Panc1 (cell line): ENCODE data around the gene PTPRE. TPM values are rescaled to one million over a fixed set of nuclear protein-coding genes. Genes with fewer than 3 reads are reported as not detected.

Experiments used
- ATAC-seq: fragments of 200-7000 bp; cut with Tn5 transposase; 2 replicates; pipeline ENCODE4 v1.9.1; 2020; ENCODE audit warnings: mild to moderate bottlenecking, moderate library complexity
- BruUV-seq: library from RNA; stranded (reverse); fragments of 400-500 nt; replicated peaks from 2 replicates; lab custom pipeline; 2021; lab: Mats Ljungman, UMichigan
- CTCF ChIA-PET: fragments of 300-600 bp; sonication (Branson Sonifier 250); formaldehyde crosslinking; loops from one replicate; lab custom pipeline; 2022; ENCODE audit warnings: antibody characterized with exemption; lab: Charles Lee
- POLR2A ChIA-PET: fragments of 300-600 bp; sonication (Branson Sonifier 250); formaldehyde crosslinking; loops from one replicate; lab custom pipeline; 2022; ENCODE audit warnings: antibody characterized with exemption; lab: Charles Lee
- DNase-seq: peaks from one replicate; pipeline ENCODE4 v3.0.0-alpha.2; 2010; ENCODE audit warnings: low read depth, low spot score
- H3K27ac ChIP-seq: 2 replicates; pipeline ENCODE4 v1.5.1; 2011; ENCODE audit warnings: mild to moderate bottlenecking, low read length, inconsistent platforms
- H3K27me3 ChIP-seq: fragments of 200-500 bp; sonication (Bioruptor generic); 2 replicates; pipeline ENCODE4 v1.6.0; 2014; ENCODE audit warnings: low read length, inconsistent platforms; ENCODE audit not compliant: control insufficient read depth, insufficient read depth
- H3K36me3 ChIP-seq: fragments of 200-500 bp; sonication (Bioruptor generic); 2 replicates; pipeline ENCODE4 v1.5.1; 2014; ENCODE audit warnings: inconsistent platforms, mild to moderate bottlenecking, low read length, moderate library complexity; ENCODE audit not compliant: control insufficient read depth, insufficient read depth
- H3K4me1 ChIP-seq: 2 replicates; pipeline ENCODE4 v1.5.1; 2011; ENCODE audit warnings: inconsistent platforms, mild to moderate bottlenecking, low read length, moderate library complexity; ENCODE audit not compliant: control insufficient read depth, insufficient read depth
- H3K4me3 ChIP-seq, 2 experiments: 2 replicates each; pipeline ENCODE4 v1.5.1; 2011 to 2012; ENCODE audit warnings: low read depth in 2 of 2, low read length in 2 of 2, mild to moderate bottlenecking in 2 of 2, inconsistent platforms in 1 of 2, moderate library complexity in 1 of 2
- H3K9me3 ChIP-seq: fragments of 200-500 bp; sonication (Bioruptor generic); 2 replicates; pipeline ENCODE4 v1.5.1; 2014; ENCODE audit warnings: low read depth, mild to moderate bottlenecking, inconsistent platforms, low read length, moderate library complexity; ENCODE audit not compliant: control insufficient read depth, insufficient read depth
- POLR2AphosphoS5 ChIP-seq: IDR thresholded peaks from 2 replicates; pipeline ENCODE4 v1.6.1; 2012; ENCODE audit warnings: mild to moderate bottlenecking, low read depth, low read length, moderate library complexity
- SIN3A ChIP-seq: IDR thresholded peaks from 2 replicates; pipeline ENCODE4 v1.6.1; 2012; ENCODE audit warnings: low read depth, mild to moderate bottlenecking, low read length, moderate library complexity, borderline replicate concordance; ENCODE audit not compliant: insufficient read depth
- TCF7L2 ChIP-seq: IDR thresholded peaks from 2 replicates; pipeline ENCODE4 v1.6.1; 2011; ENCODE audit warnings: mild to moderate bottlenecking, low read depth, low read length, inconsistent platforms
- in situ Hi-C: cut with HindIII; loops from 2 replicates; pipeline ENCODE4 v1.10.0; 2016; ENCODE audit warnings: low sequenced_read_pairs, low pct_unique_long_range_greater_than_20kb
- intact Hi-C: fragments of 100-400 bp; cut with micrococcal nuclease; formaldehyde crosslinking; loops from one replicate; pipeline ENCODE4 v1.10.0; 2022; ENCODE audit not compliant: unreplicated experiment
- total RNA-seq: library from RNA; stranded (reverse); gene quantifications from one replicate; pipeline ENCODE4 v1.2.1, GENCODE V29; 2021; ENCODE audit not compliant: unreplicated experiment
- TF ChIP-seq, protein P1 (sequence below), 2 experiments: IDR thresholded peaks; 2 replicates each; pipeline ENCODE4 v1.6.1; 2011 to 2012; ENCODE audit warnings: low read depth in 2 of 2, control low read depth in 1 of 2, low read length in 1 of 2, mild to moderate bottlenecking in 1 of 2, moderate library complexity in 1 of 2; ENCODE audit not compliant: insufficient read depth in 1 of 2
- TF ChIP-seq, protein P2 (sequence below): fragments of 450-650 bp; IDR thresholded peaks from 2 replicates; pipeline ENCODE4 v1.5.1; 2017; ENCODE audit warnings: mild to moderate bottlenecking

PTPRE gene
- total RNA-seq, 1 experiment from 2014 or later, result 0.44 TPM

DNA sequence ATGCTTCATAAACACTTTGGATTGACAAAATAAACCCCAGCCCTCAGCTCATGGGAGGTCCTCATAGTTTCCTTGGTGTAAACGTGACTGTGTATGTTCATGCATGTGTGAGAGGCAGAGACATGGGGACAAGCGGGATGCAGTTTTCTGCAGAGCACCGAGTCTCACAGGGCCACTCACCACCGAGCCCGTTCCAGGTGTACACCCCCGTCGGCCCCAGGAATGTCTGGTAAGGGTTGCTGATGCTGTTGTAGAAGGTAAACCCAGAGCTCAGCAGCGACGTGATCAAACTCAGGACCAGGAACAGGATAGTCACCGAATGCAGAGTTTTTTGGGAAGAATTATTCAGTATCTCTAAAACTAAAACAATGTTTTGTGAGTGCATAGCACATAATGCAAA lies 23.4 kb upstream of the PTPRE start:
- TF ChIP-seq TCF7L2 (no peak), SIN3A (no peak), POLR2AphosphoS5 (no peak)
- TF ChIP-seq, protein P1, sequence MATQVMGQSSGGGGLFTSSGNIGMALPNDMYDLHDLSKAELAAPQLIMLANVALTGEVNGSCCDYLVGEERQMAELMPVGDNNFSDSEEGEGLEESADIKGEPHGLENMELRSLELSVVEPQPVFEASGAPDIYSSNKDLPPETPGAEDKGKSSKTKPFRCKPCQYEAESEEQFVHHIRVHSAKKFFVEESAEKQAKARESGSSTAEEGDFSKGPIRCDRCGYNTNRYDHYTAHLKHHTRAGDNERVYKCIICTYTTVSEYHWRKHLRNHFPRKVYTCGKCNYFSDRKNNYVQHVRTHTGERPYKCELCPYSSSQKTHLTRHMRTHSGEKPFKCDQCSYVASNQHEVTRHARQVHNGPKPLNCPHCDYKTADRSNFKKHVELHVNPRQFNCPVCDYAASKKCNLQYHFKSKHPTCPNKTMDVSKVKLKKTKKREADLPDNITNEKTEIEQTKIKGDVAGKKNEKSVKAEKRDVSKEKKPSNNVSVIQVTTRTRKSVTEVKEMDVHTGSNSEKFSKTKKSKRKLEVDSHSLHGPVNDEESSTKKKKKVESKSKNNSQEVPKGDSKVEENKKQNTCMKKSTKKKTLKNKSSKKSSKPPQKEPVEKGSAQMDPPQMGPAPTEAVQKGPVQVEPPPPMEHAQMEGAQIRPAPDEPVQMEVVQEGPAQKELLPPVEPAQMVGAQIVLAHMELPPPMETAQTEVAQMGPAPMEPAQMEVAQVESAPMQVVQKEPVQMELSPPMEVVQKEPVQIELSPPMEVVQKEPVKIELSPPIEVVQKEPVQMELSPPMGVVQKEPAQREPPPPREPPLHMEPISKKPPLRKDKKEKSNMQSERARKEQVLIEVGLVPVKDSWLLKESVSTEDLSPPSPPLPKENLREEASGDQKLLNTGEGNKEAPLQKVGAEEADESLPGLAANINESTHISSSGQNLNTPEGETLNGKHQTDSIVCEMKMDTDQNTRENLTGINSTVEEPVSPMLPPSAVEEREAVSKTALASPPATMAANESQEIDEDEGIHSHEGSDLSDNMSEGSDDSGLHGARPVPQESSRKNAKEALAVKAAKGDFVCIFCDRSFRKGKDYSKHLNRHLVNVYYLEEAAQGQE (IDR thresholded peaks at IDR 0.05; ENCODE audit: insufficient read depth in 1 of 2, low read depth in 2 of 2, low read length in 1 of 2), result no peak
- TF ChIP-seq, protein P2, sequence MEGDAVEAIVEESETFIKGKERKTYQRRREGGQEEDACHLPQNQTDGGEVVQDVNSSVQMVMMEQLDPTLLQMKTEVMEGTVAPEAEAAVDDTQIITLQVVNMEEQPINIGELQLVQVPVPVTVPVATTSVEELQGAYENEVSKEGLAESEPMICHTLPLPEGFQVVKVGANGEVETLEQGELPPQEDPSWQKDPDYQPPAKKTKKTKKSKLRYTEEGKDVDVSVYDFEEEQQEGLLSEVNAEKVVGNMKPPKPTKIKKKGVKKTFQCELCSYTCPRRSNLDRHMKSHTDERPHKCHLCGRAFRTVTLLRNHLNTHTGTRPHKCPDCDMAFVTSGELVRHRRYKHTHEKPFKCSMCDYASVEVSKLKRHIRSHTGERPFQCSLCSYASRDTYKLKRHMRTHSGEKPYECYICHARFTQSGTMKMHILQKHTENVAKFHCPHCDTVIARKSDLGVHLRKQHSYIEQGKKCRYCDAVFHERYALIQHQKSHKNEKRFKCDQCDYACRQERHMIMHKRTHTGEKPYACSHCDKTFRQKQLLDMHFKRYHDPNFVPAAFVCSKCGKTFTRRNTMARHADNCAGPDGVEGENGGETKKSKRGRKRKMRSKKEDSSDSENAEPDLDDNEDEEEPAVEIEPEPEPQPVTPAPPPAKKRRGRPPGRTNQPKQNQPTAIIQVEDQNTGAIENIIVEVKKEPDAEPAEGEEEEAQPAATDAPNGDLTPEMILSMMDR, result no peak
- POLR2A ChIA-PET, result no interaction called here
- H3K9me3 ChIP-seq, result no peaks in the 10 kb centered on the region
- ATAC-seq (no peak), DNase-seq (no peak)
- CTCF ChIA-PET, result interaction anchor here (0.6 kb wide), 1 partner anchor 228 kb away, joined by 4 read pairs; no protein-coding TSS in a partner anchor
- no peaks in the 10 kb centered on the region for H3K36me3 ChIP-seq
- no peaks in the 10 kb centered on the region; the same call in 1 of the 2 replicates for H3K27me3 ChIP-seq
- no TSS peak for BruUV-seq
- H3K27ac ChIP-seq, result no peak overlapping the region
- in situ Hi-C loops (no loop called here), intact Hi-C loops (no loop called here)
- no peak overlapping the region for H3K4me3 ChIP-seq
- no peaks in the 10 kb centered on the region for H3K4me1 ChIP-seq

DNA sequence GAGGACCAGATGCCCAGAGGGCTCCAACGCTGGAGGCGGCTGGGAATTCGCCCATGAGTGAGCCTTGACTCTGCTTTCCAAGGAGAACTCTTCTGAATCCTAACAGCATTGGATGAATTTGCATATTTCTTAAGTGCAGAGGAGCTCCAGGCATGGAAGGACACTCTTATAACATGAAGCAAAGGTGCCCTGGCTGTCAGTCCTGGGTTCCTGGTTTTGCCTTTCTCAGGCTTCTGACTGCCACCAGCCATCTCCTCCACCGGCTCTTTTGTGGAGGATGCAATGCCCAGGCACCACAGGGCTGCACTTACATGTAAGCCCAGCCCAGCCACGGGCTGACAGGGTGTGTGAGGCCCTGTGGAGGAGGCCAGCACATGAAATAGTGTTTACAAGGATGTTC lies 22.4 kb upstream of the PTPRE start:
- DNase-seq (no peak), ATAC-seq (no peak)
- no peak overlapping the region for H3K27ac ChIP-seq
- no TSS peak for BruUV-seq
- in situ Hi-C loops, result no loop called here
- H3K4me1 ChIP-seq, result no peaks in the 10 kb centered on the region
- no peaks in the 10 kb centered on the region; the same call in 1 of the 2 replicates for H3K27me3 ChIP-seq
- POLR2A ChIA-PET, result no interaction called here
- no peak overlapping the region for H3K4me3 ChIP-seq
- H3K36me3 ChIP-seq, result no peaks in the 10 kb centered on the region
- no peaks in the 10 kb centered on the region for H3K9me3 ChIP-seq
- TF ChIP-seq, protein P2, result no peak
- TF ChIP-seq POLR2AphosphoS5, result no peak
- no peak for TF ChIP-seq TCF7L2
- TF ChIP-seq SIN3A, result no peak
- CTCF ChIA-PET, result no interaction called here
- intact Hi-C loops, result no loop called here
